ENCODE measurements around the gene IL1RL1.
"Not testable (repeated sequence)": the region's sequence is repeated elsewhere in the genome, so short reads cannot be mapped to it uniquely, and the experiment has no call there.

The IL1RL1 gene

GRCh38 chr2:102294802-102295489 is 16.4 kb upstream of the IL1RL1 start:
- no peak for DNase-seq

GRCh38 chr2:102295566-102295965 is 15.8 kb upstream of the IL1RL1 start:
- no peak for DNase-seq

- no peak for DNase-seq
Observed at GRCh38 chr2:102296449-102296848, 14.9 kb upstream of the IL1RL1 start.

GRCh38 chr2:102297891-102298290 is 13.5 kb upstream of the IL1RL1 start:
- no peak for DNase-seq

GRCh38 chr2:102301867-102302362 is 9.4 kb upstream of the IL1RL1 start:
- DNase-seq, result peak; percentile 17

- DNase-seq, result no peak
Observed at GRCh38 chr2:102302458-102302857, 8.9 kb upstream of the IL1RL1 start.

- no peak for DNase-seq
Observed at GRCh38 chr2:102303589-102303988, 7.8 kb upstream of the IL1RL1 start.

GRCh38 chr2:102304268-102304667 is 7.1 kb upstream of the IL1RL1 start:
- no peak for DNase-seq

- DNase-seq, result peak; percentile 6
Observed at GRCh38 chr2:102304711-102305611, 6.4 kb upstream of the IL1RL1 start.

GRCh38 chr2:102306125-102306524 is 5.2 kb upstream of the IL1RL1 start:
- no peak for DNase-seq

GRCh38 chr2:102313025-102313424 is 1.7 kb downstream of the IL1RL1 start:
- DNase-seq, result no peak

- DNase-seq, result no peak
Observed at GRCh38 chr2:102313471-102313870, 2.1 kb downstream of the IL1RL1 start.

GRCh38 chr2:102313950-102314349 is 2.6 kb downstream of the IL1RL1 start:
- no peak for DNase-seq

GRCh38 chr2:102315921-102316320 is 4.6 kb downstream of the IL1RL1 start:
- no peak for DNase-seq

- no peak for DNase-seq
Observed at GRCh38 chr2:102317715-102318114, 6.4 kb downstream of the IL1RL1 start.

GRCh38 chr2:102318437-102318836 is 7.1 kb downstream of the IL1RL1 start:
- no peak for DNase-seq

- no peak for DNase-seq
Observed at GRCh38 chr2:102321941-102322719, 10.8 kb downstream of the IL1RL1 start.

- DNase-seq, result not testable (repeated sequence)
Observed at GRCh38 chr2:102324914-102325313, 13.6 kb downstream of the IL1RL1 start.

GRCh38 chr2:102331311-102331980 is 20.1 kb downstream of the IL1RL1 start:
- no peak for DNase-seq

GRCh38 chr2:102334486-102334885 is 23.1 kb downstream of the IL1RL1 start:
- no peak for DNase-seq

GRCh38 chr2:102335871-102336366 is 24.6 kb downstream of the IL1RL1 start:
- DNase-seq, result no peak

- no peak for DNase-seq
Observed at GRCh38 chr2:102336502-102336945, 25.2 kb downstream of the IL1RL1 start.

Data from activated CD4-positive, alpha-beta T cell treated with anti-CD3 and anti-CD28 coated beads, Interleukin-2, amount 50 U/mL, for 1 hour (primary cell).